K562 (cell line): ENCODE results near the gene FILIP1L.

Experiments used
- ATF1 ChIP-seq, 2 experiments: fragments of 450-650 bp in 1 of 2; IDR thresholded peaks; 2 replicates each; pipeline ENCODE4 v1.6.1; 2016; ENCODE audit warnings: missing compliant biosample characterization in 1 of 2, missing genetic modification characterization in 1 of 2
- E4F1 ChIP-seq: fragments of 250-450 bp; sonication (Bioruptor Pico); IDR thresholded peaks from 2 replicates; pipeline ENCODE4 v1.5.0; 2021; ENCODE audit warnings: mild to moderate bottlenecking, borderline replicate concordance
- GABPA ChIP-seq: fragments of 200-800 bp; sonication (Bioruptor generic); conservative IDR thresholded peaks from 2 replicates; pipeline ENCODE4 v1.6.1; 2016; ENCODE audit warnings: low read depth, missing genetic modification characterization, missing compliant biosample characterization
- HDAC1 ChIP-seq, 2 experiments: fragments of 450-650 bp; IDR thresholded peaks; 2 replicates each; pipeline ENCODE4 v1.6.1; 2016 to 2017; ENCODE audit warnings: inconsistent platforms in 1 of 2, mild to moderate bottlenecking in 1 of 2, moderate library complexity in 1 of 2
- MGA ChIP-seq: fragments of 450-650 bp; IDR thresholded peaks from 2 replicates; pipeline ENCODE4 v1.6.1; 2016; ENCODE audit warnings: mild to moderate bottlenecking, moderate library complexity
- NFE2 ChIP-seq: IDR thresholded peaks from 2 replicates; pipeline ENCODE4 v1.6.1; 2014; ENCODE audit warnings: antibody characterized with exemption, low read depth
- NFYB ChIP-seq: IDR thresholded peaks from 2 replicates; pipeline ENCODE4 v1.6.1; 2011; ENCODE audit warnings: mild to moderate bottlenecking, moderate library complexity; ENCODE audit not compliant: insufficient read length; ENCODE audit errors: extremely low read depth
- PHF20 ChIP-seq: fragments of 450-650 bp; IDR thresholded peaks from 2 replicates; pipeline ENCODE4 v1.6.1; 2018; ENCODE audit not compliant: partially characterized antibody
- POLR2A ChIP-seq: fragments of 450-650 bp; conservative IDR thresholded peaks from 2 replicates; pipeline ENCODE4 v1.6.1; 2016
- PYGO2 ChIP-seq: fragments of 450-650 bp; IDR thresholded peaks from 2 replicates; pipeline ENCODE4 v1.6.1; 2016; ENCODE audit warnings: mild to moderate bottlenecking, missing genetic modification characterization, moderate library complexity, missing compliant biosample characterization
- THRA ChIP-seq: fragments of 450-650 bp; IDR thresholded peaks from 2 replicates; pipeline ENCODE4 v1.6.1; 2017; ENCODE audit warnings: mild to moderate bottlenecking, moderate library complexity
- TF ChIP-seq, protein P1 (sequence below), 2 experiments: fragments of 450-650 bp in 1 of 2; sonication (generic) in 1 of 2; formaldehyde crosslinking in 1 of 2; IDR thresholded peaks in 1 of 2; conservative IDR thresholded peaks in 1 of 2; 2 replicates each; pipeline versions ENCODE4 v1.6.1 to v1.8.1; 2016 to 2023; ENCODE audit warnings: mild to moderate bottlenecking in 2 of 2, moderate library complexity in 2 of 2, inconsistent platforms in 1 of 2, missing genetic modification reagents in 1 of 2
- TF ChIP-seq, protein P2 (sequence below), 3 experiments: IDR thresholded peaks in 2 of 3; conservative IDR thresholded peaks in 1 of 3; 2 replicates each; pipeline ENCODE4 v1.5.1; 2011 to 2012; ENCODE audit warnings: low read length in 3 of 3, mild to moderate bottlenecking in 3 of 3, control low read depth in 2 of 3, improper control_type of control experiment in 1 of 3, inconsistent platforms in 1 of 3, low read depth in 1 of 3, mixed read lengths in 1 of 3, moderate library complexity in 1 of 3; ENCODE audit not compliant: insufficient read depth in 2 of 3
- TF ChIP-seq, protein P3 (sequence below): fragments of 450-650 bp; IDR thresholded peaks from 2 replicates; pipeline ENCODE4 v1.6.1; 2016

GRCh38 chr3:99939876-99940275 lies 174.4 kb downstream of the FILIP1L start:
- TF ChIP-seq NFYB, result no peak
- TF ChIP-seq, protein P1, sequence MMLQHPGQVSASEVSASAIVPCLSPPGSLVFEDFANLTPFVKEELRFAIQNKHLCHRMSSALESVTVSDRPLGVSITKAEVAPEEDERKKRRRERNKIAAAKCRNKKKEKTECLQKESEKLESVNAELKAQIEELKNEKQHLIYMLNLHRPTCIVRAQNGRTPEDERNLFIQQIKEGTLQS (IDR thresholded peaks at IDR 0.05), result no peak
- TF ChIP-seq, protein P1 (CRISPR knock-in tag; conservative IDR thresholded peaks at IDR 0.05), result no peak
- TF ChIP-seq PHF20, result no peak
- no peak for TF ChIP-seq HDAC1 (IDR thresholded peaks at IDR 0.05)
- TF ChIP-seq ATF1 (CRISPR knock-in tag; IDR thresholded peaks at IDR 0.05), result no peak
- no peak for TF ChIP-seq ATF1 (tag; IDR thresholded peaks at IDR 0.05)
- no peak for TF ChIP-seq THRA
- TF ChIP-seq, protein P2, sequence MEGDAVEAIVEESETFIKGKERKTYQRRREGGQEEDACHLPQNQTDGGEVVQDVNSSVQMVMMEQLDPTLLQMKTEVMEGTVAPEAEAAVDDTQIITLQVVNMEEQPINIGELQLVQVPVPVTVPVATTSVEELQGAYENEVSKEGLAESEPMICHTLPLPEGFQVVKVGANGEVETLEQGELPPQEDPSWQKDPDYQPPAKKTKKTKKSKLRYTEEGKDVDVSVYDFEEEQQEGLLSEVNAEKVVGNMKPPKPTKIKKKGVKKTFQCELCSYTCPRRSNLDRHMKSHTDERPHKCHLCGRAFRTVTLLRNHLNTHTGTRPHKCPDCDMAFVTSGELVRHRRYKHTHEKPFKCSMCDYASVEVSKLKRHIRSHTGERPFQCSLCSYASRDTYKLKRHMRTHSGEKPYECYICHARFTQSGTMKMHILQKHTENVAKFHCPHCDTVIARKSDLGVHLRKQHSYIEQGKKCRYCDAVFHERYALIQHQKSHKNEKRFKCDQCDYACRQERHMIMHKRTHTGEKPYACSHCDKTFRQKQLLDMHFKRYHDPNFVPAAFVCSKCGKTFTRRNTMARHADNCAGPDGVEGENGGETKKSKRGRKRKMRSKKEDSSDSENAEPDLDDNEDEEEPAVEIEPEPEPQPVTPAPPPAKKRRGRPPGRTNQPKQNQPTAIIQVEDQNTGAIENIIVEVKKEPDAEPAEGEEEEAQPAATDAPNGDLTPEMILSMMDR (IDR thresholded peaks at IDR 0.05 in 2 of 3, conservative IDR thresholded peaks at IDR 0.05 in 1 of 3; ENCODE audit: insufficient read depth in 2 of 3, low read depth in 1 of 3, low read length in 3 of 3), result no peak
- TF ChIP-seq PYGO2 (tag), result no peak
- TF ChIP-seq POLR2A, result no peak
- TF ChIP-seq, protein P3, sequence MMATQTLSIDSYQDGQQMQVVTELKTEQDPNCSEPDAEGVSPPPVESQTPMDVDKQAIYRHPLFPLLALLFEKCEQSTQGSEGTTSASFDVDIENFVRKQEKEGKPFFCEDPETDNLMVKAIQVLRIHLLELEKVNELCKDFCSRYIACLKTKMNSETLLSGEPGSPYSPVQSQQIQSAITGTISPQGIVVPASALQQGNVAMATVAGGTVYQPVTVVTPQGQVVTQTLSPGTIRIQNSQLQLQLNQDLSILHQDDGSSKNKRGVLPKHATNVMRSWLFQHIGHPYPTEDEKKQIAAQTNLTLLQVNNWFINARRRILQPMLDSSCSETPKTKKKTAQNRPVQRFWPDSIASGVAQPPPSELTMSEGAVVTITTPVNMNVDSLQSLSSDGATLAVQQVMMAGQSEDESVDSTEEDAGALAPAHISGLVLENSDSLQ, result no peak
- TF ChIP-seq MGA, result no peak
- no peak for TF ChIP-seq E4F1
- no peak for TF ChIP-seq GABPA (tag)
- no peak for TF ChIP-seq NFE2
